Stimulated activated CD4-positive, alpha-beta T cell treated with anti-CD3 and anti-CD28 coated beads, Interleukin-1b, Interleukin-23, amount 100 ng/mL, for 4 hours (primary cell): ENCODE data around the gene SUGCT.

Source experiments
- DNase-seq, 2 donors: peaks; one replicate each; pipeline ENCODE4 v3.0.0-alpha.2; 2020; ENCODE audit warnings: low read depth in 2 of 2

The SUGCT gene

DNA sequence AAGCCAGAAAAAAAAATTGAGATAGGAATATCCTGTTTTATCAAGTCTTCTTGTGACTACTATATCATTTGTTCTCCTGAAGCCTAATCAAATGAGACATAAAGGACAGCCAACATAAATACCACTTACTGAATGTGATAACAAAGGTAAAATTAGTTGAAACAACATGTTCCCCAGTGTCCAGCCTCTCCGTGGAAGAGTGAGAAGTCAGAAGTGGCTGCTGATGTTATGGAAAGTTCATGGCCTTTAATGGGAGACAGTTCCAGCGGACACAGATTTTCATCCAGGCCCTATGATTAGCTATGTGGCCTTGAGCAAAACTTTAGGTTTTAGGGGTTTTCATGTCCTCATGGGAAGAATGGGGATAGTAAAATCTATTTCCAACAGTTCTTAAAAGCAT, 724.3 kb downstream of the SUGCT start:
- no peak for DNase-seq

DNA sequence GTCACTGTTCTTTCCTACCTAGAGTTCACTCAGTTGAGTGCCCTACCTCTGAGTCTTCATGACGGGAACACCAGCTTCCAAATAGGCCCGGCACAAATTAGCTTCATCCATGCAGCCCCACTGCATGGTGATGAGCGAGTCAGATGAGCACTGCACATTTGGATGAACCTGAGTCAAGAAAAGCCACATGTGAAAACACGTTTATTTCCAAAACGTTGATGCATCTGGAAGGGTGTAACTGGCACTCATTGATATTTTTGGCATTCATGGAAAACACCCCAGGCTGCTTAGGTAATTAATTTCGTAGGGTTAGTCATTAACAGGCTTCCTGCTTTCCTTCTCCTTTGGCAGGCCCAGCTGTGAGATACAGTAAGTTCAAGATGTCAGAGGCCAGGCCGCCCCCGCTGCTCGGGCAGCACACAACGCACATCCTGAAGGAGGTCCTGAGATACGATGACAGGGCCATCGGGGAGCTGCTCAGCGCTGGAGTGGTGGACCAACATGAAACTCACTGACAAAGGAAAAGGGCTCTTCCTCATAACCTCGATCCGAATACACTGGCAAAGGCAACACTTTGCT, 725.2 kb downstream of the SUGCT start:
- no peak for DNase-seq

DNA sequence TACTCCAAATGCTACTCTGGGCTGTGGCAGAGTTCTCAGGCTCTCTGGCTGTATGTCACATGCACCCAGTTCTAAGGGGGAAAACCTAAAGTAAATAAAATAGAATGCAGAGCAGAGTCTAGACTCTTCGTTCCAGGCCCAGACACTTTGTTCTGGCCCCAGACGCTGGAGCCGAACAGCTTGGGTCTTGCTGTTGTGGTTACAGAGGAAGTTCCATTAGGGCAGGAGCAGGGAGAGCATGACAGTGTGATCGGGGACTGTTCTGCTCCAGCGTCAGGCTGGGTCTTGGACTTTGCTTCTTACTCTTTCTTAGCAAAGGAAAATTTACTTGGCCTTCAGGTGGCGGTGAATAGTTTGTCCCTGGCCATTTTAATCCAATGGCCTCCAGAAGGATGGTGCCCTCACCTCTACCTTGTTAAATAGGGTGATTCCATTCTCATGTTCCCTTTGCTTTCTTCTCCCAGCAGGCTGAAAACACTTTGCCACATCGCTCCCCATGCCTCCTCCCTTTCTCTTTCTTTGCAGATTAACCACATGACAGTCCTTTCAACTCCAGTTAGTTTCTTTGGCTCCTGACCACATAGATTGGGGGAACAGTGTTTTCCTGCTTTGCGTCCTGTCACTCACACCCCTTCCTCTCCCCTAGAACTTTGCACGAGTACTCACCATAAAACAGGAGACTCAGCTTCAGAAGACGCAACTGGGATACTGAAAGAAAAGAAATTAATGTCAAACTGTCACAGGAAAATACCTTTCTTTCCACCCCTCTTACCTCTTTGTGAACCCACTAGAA, 730.8 kb downstream of the SUGCT start:
- DNase-seq, result no peak

DNA sequence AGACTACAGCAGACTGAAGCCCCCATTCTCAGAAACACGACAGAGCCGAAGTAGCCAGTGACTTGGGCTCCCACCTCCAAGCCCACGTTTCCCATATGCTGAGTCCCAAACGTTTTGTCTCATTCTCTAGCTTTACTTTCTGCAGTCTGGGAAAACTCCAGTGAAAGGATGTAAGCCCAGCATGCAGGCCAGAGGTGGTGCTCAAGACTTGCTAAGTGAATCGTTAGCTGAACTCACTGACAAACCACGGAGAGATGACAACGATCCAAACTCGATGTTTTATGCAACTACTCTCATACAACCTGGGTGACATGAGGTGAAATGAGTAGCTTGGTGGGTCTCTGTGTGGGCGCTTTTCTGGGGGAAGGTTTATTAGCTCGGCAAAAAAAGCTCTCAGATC, 731.8 kb downstream of the SUGCT start:
- no peak for DNase-seq

DNA sequence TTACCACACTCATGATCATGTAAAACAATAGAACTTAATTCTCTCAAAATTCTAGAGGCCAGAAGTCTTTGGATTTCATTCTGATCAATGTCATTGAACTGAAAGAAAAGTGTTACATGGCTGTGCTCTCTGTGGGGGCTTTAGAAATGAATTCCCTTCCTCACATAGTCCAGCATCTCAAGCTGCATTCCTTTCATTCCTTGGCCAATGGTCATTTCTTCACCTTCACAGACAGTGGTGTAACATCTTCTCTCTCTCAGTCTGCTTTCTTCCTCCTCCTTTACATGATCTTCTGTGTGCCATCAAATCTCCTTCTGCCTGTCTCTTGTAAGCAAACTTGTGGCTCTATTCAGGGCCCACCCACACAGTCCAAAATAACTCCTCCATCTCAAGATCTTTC, 735.3 kb downstream of the SUGCT start:
- no peak for DNase-seq

DNA sequence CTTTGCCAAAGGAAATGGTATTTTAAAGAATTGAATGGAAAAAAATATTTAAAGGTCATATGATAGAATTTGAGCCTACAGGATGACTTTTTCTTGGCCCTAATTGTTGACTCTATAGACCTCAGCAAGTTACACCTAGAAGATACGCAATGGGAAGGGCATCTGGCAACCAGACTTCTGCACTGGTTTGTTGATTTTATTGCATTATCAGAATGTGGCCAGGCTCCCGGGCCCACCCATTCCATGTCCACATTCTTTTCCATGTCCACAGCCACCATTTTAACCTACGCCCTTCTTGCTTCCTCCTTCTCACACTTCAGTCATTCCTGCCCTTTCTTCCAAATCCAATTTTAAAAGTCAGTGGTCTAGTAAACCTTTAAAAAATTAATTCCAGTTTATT, 738.4 kb downstream of the SUGCT start:
- no peak for DNase-seq

DNA sequence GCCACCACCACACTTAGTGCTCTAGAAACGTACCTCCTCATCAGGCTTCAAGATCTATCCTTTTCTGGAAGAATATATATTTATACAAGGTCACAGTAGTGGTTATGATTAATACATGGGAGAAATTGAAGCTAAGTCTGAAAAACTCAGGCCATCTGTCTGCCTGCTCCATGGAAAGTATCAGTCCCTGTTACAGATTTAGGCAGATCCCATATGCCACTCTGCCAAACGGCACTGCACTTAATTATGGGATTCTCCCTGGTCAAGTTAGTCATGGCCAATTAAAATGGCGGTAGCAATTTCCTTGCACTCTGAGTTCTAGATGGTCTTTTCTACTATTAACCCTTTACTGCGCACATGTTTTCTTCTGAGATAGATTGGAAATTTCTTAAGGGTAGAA, 740.0 kb downstream of the SUGCT start:
- no peak for DNase-seq

DNA sequence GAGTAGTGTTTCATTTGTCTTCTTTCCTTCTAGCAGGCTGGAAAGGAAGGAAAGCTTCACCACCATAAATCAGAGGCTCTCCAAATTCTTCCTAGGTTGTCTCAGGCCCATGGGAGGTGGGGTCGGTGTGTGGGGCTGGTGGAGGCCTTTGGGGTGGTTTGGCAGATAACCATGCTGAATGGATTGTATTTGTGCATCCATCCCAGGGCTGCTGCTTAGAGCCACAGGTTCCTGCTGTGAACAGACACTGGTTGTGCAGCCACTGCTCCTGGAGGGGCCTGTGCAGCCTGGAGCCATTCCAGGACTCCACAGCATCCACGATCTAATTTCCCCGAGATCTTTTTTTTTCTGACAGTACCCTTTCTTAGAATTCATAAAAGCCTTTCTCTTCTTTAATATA, 741.8 kb downstream of the SUGCT start:
- no peak for DNase-seq

DNA sequence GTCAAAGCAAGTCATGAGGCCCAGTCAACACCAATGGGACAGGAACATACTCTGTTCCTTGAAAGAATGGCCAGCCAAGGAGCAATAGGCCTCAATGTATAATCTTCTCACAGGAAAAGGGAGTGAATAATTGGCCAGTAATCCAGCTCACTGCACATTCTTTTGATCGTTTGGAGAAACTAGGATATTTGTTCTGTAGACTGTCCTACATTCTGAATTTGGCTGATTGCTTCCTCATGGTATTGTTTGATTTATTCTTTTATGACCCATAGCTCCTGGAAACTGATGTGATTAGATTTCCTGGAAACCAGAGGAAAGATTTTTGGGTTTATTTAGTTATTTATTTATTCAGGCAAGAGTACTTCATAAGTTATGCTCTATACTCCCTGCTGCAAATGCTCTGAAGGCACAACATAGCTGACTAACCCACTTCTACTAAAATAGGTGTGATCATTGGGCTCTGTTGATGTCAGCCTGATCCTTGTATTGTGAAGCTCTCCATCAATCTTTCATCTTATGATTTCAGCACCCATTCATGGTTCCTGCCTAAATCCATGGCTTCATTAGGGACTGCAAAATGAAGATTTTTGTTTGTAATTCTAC, 745.2 kb downstream of the SUGCT start:
- DNase-seq, result no peak

DNA sequence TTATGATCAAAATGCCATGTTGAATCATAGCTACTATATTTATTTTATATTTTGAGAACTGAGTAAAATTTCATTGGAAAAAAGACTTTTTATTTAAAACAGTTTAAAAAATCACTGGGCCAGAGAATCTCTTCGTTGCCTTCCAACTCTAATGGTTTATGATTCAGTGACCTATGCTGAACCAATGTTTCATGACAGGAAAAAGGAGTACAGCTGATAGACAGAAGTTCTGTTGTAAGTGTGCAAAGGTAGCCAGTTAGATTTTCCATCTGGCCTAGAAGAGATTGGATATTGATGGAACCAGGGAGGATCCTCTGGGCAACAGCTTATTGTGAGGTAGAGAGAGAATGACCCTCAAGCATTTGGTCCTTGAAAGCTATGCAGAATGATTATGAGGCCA, 745.8 kb downstream of the SUGCT start:
- DNase-seq, result no peak

DNA sequence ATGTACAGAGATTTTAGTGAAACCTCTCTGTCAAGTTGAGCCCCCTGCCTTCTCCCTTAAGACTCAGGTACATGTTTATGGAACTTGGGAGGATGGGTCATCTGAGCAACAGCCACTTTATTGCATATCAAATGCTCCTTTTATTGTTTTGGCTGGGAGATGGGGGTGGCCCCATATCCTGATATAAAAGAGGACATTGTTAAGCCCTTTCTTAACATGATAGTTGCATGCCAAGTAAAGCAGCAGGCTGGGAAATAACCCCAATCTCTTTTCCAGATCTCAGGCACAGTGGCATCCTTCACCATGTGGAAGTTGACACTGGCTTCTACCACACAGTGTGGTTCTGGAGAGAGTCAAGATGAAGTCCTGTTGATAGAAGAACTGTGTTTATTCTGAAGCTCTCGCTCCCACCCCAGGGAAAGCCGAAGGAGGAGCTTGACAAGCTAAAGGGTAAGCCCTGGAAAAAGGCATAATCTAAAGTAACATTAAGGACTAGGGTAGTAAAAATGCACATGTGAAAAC, 746.7 kb downstream of the SUGCT start:
- DNase-seq, result no peak

DNA sequence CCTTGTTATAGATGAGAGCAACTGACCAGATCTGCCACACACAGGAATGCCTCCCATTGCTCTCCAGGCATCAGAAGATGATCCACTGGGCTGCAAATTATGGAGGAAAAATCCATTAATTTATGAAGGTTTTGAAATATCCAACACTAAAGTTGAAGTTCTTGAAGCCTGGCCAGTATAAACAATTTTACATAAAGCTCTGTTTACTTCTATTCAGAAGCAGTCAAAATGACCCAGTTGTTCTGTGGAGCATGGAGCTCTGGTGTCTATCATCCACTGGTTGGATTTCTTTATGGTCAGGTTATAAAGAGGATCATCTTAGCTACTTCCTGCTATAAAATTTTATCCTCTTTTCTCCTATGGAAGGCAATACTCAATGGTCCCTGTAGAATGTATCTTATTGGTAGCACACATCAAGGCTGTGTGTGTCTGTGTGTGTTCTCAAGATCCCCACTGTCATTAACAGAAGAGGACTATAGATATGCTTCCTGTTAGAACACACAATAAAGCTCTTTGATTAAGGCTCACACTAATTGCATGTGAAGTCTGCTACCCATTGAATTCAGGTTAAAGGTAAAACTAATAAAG, 747.4 kb downstream of the SUGCT start:
- DNase-seq, result no peak

DNA sequence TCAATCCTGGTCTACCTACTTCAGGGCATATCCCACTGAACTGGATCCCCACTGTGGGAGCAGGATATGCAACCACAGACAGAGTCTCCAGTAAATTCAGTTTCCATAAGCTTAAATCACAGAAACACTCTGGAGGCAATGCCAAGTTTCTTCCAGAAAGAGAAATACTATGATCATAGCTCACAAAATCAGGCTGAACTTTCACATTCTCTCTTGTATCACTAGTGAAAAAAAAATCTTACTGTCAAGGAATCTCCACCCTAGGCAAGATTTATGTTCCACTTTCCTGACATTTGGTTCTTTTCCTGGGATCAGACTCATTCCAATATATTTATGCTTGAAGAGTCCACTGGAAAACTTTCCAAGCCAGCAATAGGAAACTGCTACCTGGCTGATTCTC, 749.0 kb downstream of the SUGCT start:
- no peak for DNase-seq

DNA sequence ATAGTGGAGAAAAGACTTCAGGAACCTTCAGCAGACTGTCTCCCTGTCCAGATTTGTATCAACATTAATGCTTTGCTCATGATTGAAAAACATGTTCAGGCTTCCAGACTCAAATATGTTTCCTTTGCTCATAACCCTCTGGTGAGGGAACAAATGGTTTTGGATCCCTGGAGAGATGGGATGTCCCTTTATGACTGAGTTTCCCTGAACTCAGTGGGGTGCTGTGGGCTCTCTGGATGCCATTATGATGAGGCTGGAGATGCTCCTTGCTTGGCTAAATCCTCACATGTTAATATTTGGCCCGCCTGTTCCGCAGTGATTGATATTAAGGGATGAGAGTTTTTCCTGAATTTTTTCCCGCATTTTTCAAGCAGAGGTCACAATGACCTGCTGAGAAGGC, 749.4 kb downstream of the SUGCT start:
- no peak for DNase-seq

DNA sequence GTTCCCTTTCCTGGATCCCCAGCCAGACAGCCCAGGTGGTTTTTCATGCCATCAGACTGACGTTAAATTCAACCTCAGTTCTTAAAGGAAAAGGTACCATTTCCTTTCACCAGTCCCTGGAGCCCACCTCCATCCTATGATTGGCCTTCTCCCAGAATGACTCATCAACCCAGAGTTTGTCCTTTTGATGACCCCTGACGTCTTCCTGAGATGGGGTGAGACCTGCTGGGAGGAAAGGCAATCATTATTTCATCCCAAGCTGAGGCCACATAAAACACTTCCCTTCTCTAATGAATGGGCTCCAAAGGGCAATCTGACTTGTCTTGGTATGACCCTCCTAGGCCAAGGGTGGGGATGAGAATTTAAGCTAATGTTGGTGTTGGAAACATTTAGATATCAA, 750.7 kb downstream of the SUGCT start:
- no peak for DNase-seq

DNA sequence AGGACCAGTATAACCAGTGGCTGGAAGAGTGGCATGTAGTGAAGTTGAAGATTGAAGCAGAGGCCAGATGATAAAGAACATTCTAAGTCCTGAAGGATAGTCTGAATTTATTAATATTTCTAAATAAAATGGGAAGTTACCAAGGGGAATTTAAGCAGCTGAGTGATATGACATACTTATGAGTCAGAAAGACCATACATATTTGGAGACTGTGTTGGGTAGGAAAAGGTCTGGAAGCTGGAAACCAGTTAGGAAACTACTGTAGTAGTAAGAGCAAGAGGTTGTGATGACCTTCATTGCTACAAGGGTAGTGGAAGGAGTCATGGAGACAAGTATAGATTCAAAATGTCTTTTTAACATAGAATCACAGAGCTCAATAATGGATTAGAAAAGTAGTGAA, 752.3 kb downstream of the SUGCT start:
- DNase-seq, result no peak

DNA sequence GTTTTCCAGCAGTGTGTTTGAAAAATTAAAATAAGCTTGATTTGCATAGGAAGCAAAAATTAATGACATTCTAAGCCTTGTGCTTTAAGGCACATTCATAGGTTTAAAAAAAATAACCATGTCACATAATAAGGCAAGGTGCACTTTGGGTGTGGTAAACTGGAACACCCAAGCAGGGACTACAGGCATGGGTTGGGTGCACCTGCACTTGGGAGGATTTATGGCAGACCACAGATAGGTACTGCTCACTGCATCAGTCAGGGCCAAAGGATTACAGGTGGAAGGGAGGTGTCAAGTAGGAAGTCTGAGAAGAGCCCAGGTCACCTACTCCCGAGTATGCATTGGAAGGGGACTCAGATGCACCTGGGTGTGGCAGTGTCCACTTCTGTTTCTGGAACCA, 753.7 kb downstream of the SUGCT start:
- DNase-seq, result no peak

DNA sequence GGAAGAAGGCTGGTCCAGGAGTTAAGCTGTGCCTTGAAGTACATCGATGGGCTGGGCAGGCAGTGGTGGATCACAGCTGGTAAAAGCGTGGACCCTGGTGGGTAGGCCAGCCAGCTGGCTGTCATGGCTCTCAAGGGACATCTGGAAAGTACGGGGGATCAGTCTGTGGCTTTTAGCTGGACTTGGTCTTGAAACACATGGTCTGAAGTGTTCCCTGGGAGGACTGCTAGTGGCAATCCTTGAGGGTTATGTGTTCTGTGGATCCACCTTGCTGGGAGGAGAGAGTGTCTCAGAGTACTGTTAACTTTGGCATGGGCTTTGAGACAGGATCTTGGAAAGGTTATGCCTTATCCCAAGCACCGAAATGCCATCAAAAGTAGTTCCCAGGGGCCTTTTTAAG, 754.3 kb downstream of the SUGCT start:
- no peak for DNase-seq

DNA sequence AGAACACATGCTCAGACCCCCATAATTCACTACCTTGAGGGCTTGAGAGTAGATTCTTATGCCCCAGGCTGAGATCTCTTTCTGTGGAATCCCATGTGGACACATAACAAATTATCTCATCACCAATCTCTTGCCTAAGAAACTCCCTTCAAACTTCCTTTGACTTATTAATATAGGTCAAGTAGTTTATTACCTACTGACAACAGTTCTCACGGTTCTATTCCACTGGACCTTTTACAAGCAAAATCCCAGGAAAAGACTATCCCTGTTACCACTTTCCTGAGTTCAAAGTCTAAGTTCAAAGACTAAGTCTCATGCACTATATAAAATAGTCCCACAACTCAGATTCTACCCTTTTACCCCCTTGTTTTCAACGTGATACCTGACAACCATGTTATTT, 754.7 kb downstream of the SUGCT start:
- no peak for DNase-seq

DNA sequence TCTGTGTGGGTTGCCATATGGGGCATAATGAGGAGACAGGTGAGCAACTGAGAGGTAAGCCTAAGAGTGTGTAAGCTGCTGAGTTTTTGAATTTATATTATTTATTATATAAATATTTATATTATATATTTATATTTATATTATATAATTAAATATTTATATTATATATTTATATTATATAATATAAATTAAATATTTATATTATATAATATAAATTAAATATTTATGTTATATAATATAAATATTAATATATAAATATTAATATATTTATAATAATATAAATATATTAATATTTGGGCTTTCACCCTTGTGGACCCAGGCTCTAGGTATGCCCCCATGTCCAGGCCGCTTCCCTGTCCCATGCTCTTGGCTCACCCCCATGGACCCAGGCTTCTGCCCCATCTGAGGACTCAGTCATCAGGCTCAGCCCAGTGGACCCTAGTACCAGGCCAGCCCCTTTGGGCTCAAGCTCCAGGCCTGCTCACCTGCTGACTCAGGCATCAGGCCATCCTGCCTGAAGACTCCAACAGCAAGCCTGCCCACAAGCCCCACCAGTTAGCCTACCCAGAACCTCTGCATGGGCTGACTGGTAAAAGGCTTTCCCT, 755.4 kb downstream of the SUGCT start:
- DNase-seq, result no peak

DNA sequence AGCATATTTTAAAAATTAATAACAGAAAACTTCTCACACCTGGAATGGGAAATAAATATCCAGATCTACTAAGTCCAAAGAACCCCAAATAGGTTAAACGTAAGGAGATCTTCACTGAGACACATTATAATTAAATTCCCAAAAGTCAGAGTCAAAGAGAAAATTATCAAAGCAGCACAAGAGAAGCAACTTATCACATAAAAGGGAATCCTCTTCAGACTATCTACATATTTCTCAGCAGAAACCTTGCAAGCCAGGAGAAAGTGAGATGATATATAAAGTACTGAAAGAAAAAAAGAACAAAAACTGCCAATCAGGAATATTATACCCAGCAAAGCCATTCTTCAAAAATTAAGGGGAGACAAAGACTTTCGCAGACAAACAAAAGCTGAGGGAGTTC, 756.4 kb downstream of the SUGCT start:
- no peak for DNase-seq

DNA sequence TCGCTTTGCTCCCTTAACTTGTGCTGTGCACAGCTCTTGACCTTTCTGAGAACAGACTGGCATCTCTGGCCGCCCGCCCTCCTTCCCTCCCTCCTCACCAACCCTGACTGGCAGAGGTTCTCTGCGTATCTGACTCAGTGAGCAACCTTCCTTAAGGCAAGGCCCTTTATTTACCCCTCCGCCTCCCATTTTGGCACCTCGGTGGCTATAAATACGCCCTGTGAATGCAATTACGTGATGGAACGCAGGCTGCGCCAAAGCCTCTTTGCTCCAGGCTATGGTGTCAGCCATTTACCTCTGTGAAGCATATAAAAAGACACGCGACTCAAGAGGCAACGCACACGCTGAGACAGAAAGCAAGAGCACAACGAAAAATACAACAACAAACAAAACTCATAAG, 764.3 kb downstream of the SUGCT start:
- no peak for DNase-seq
